ENCODE data around the gene AP1S3.

DNA sequence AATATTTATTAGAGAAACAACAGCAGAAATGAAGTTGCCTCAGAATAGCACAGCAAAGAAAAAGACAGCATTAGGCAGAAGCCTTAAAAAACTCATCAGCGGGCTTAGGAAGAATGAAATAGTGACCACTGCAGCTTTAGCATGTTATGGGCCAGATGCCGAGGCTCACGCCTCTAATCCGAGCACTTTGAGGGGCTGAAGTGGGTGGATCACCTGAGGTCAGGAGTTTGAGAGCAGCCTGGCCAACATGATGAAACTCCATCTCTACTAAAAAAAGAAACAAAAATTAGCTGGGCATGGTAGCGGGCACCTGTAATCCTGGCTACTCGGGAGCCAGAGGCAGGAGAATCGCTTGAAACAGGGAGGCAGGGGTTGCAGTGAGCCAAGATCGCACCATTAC, 32.4 kb downstream of the AP1S3 start:
- TF ChIP-seq, protein P1, sequence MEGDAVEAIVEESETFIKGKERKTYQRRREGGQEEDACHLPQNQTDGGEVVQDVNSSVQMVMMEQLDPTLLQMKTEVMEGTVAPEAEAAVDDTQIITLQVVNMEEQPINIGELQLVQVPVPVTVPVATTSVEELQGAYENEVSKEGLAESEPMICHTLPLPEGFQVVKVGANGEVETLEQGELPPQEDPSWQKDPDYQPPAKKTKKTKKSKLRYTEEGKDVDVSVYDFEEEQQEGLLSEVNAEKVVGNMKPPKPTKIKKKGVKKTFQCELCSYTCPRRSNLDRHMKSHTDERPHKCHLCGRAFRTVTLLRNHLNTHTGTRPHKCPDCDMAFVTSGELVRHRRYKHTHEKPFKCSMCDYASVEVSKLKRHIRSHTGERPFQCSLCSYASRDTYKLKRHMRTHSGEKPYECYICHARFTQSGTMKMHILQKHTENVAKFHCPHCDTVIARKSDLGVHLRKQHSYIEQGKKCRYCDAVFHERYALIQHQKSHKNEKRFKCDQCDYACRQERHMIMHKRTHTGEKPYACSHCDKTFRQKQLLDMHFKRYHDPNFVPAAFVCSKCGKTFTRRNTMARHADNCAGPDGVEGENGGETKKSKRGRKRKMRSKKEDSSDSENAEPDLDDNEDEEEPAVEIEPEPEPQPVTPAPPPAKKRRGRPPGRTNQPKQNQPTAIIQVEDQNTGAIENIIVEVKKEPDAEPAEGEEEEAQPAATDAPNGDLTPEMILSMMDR (IDR thresholded peaks at IDR 0.05; ENCODE audit: extremely low read depth in 1 of 2, insufficient read depth in 1 of 2, low read depth in 1 of 2, low read length in 2 of 2), result no peak
- TF ChIP-seq, protein P2, sequence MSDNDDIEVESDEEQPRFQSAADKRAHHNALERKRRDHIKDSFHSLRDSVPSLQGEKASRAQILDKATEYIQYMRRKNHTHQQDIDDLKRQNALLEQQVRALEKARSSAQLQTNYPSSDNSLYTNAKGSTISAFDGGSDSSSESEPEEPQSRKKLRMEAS (IDR thresholded peaks at IDR 0.05; ENCODE audit: insufficient read depth, insufficient read length), result no peak
- TF ChIP-seq MYC (IDR thresholded peaks at IDR 0.05; ENCODE audit: low read depth, low read length) (no peak), EZH2 (IDR thresholded peaks at IDR 0.05; ENCODE audit: borderline replicate concordance, low read depth, low read length, severe bottlenecking) (no peak), POLR2A (IDR thresholded peaks at IDR 0.05; ENCODE audit: low read depth, low read length) (no peak), POLR2AphosphoS5 (IDR thresholded peaks at IDR 0.05; ENCODE audit: insufficient read depth, low read depth, low read length) (no peak)
